ENCODE results near the gene FGFRL1. TPM values are rescaled to one million over a fixed set of nuclear protein-coding genes. Genes with fewer than 3 reads are reported as not detected.

Gene FGFRL1
- total and polyA plus RNA-seq, 2 of the 13 experiments (the other 11 are each of a cell fraction or from before 2014, with no cell fraction given), result 19.1 to 30.6 TPM

- TF ChIP-seq ZNF318 (CRISPR knock-in tag; IDR thresholded peaks at IDR 0.05), result no peak
- TF ChIP-seq ZFP91 (CRISPR knock-in tag; IDR thresholded peaks at IDR 0.05; ENCODE audit: borderline replicate concordance), result peak; percentile 44; the same call in 1 of the 2 replicates
- TF ChIP-seq SAP130 (CRISPR knock-in tag; IDR thresholded peaks at IDR 0.05; ENCODE audit: low read depth), result 0 out of 2 replicates have a peak, but pooled peaks have one; percentile 23
- no peak for TF ChIP-seq JDP2 (CRISPR knock-in tag; IDR thresholded peaks at IDR 0.05; ENCODE audit: borderline replicate concordance)
- peak; percentile 21; the same call in 1 of the 2 replicates for TF ChIP-seq ZNF276 (CRISPR knock-in tag; IDR thresholded peaks at IDR 0.05; ENCODE audit: low read depth)
- 0 out of 2 replicates have a peak, but pooled peaks have one; percentile 21 for TF ChIP-seq ZNF703 (CRISPR knock-in tag; IDR thresholded peaks at IDR 0.05; ENCODE audit: borderline replicate concordance)
- TF ChIP-seq ZNF512 (CRISPR knock-in tag; IDR thresholded peaks at IDR 0.05), result no peak
- TF ChIP-seq JUN (CRISPR knock-in tag; IDR thresholded peaks at IDR 0.05), result 0 out of 2 replicates have a peak, but pooled peaks have one; percentile 12
- TF ChIP-seq HES4 (CRISPR knock-in tag; IDR thresholded peaks at IDR 0.05; ENCODE audit: borderline replicate concordance), result 0 out of 2 replicates have a peak, but pooled peaks have one; percentile 47
- TF ChIP-seq ZNF678 (CRISPR knock-in tag; IDR thresholded peaks at IDR 0.05), result 0 out of 2 replicates have a peak, but pooled peaks have one; percentile 55
- no peak for TF ChIP-seq NONO (IDR thresholded peaks at IDR 0.05)
- 0 out of 2 replicates have a peak, but pooled peaks have one; percentile 18 for TF ChIP-seq NONO (CRISPR knock-in tag; conservative IDR thresholded peaks at IDR 0.05)
- no peak for TF ChIP-seq NFKB2 (CRISPR knock-in tag; IDR thresholded peaks at IDR 0.05; ENCODE audit: borderline replicate concordance)
Observed at GRCh38 chr4:1014291-1015167, 3.1 kb downstream of the FGFRL1 start (continued).

Data from HepG2 (cell line).